SK-N-SH treated with all-trans-retinoic acid at 6 μM for 48 hours (cell line): ENCODE measurements around the gene APOBEC4.

Experiments
- ARNTL ChIP-seq: fragments of 450-650 bp; formaldehyde crosslinking; IDR thresholded peaks from 2 replicates; pipeline ENCODE4 v1.5.0; 2020; ENCODE audit warnings: low read depth, mild to moderate bottlenecking, moderate library complexity, borderline replicate concordance
- BACH2 ChIP-seq: fragments of 250-450 bp; sonication (Bioruptor Pico); IDR thresholded peaks from 2 replicates; pipeline ENCODE4 v1.9.0; 2021; ENCODE audit warnings: mild to moderate bottlenecking, borderline replicate concordance
- CREB5 ChIP-seq: fragments of 250-450 bp; sonication (Bioruptor Pico); IDR thresholded peaks from 2 replicates; pipeline ENCODE4 v1.5.1; 2020; ENCODE audit warnings: low read depth, mild to moderate bottlenecking, moderate library complexity
- CSDC2 ChIP-seq: fragments of 250-450 bp; sonication (Bioruptor Pico); IDR thresholded peaks from 2 replicates; pipeline ENCODE4 v1.5.0; 2020; ENCODE audit warnings: mild to moderate bottlenecking, moderate library complexity
- ESRRG ChIP-seq: fragments of 250-450 bp; sonication (Bioruptor Pico); IDR thresholded peaks from 2 replicates; pipeline ENCODE4 v1.6.1; 2021; ENCODE audit warnings: mild to moderate bottlenecking
- RARB ChIP-seq: fragments of 250-450 bp; sonication (Bioruptor Pico); IDR thresholded peaks from 2 replicates; pipeline ENCODE4 v1.8.0; 2021; ENCODE audit warnings: mild to moderate bottlenecking, moderate library complexity
- SNAI2 ChIP-seq: fragments of 250-450 bp; sonication (Bioruptor Pico); IDR thresholded peaks from 2 replicates; pipeline ENCODE4 v1.5.0; 2020; ENCODE audit warnings: mild to moderate bottlenecking, moderate library complexity
- TOX ChIP-seq: fragments of 250-450 bp; sonication (Bioruptor Pico); IDR thresholded peaks from 2 replicates; pipeline ENCODE4 v1.8.0; 2021; ENCODE audit warnings: mild to moderate bottlenecking, moderate library complexity, borderline replicate concordance
- TSHZ2 ChIP-seq: fragments of 250-450 bp; sonication (Bioruptor Pico); IDR thresholded peaks from 2 replicates; pipeline ENCODE4 v1.5.0; 2020; ENCODE audit warnings: mild to moderate bottlenecking, moderate library complexity

GRCh38 chr1:183622884-183623785 lies 30.0 kb downstream of the APOBEC4 start:
- no peak for TF ChIP-seq TSHZ2 (CRISPR knock-in tag)
- no peak for TF ChIP-seq CSDC2 (CRISPR knock-in tag)
- no peak for TF ChIP-seq ESRRG (CRISPR knock-in tag)
- TF ChIP-seq CREB5 (CRISPR knock-in tag), result no peak
- no peak for TF ChIP-seq BACH2 (CRISPR knock-in tag)
- TF ChIP-seq ARNTL, result no peak
- TF ChIP-seq TOX (CRISPR knock-in tag), result no peak
- TF ChIP-seq RARB (CRISPR knock-in tag), result 0 out of 2 replicates have a peak, but pooled peaks have one; percentile 31
- no peak for TF ChIP-seq SNAI2 (CRISPR knock-in tag)
